Measurements from ENCODE around the gene EEPD1.

DNA sequence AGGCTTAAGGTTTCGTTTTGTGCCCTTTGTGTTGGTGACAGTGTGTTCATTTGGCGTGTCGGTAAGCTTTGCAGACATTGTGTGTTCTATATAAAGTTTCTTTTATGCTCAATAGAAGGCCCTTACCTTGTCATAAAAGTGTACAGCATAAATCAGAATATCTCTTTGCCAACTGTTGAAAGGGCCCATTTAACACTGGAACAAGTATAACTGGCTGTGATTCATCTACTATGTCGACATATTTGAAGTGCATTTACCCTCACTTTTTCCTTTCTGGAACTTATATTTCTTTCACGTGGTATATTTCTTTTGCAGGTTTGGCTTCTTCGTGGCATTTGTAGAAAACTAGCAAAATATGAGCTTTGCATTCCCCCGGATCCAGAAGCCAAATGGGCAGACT lies 32.7 kb downstream of the EEPD1 start:
- no peak for TF ChIP-seq CTBP1 (IDR thresholded peaks at IDR 0.05; ENCODE audit: borderline replicate concordance)
- no peak for TF ChIP-seq ARNT (IDR thresholded peaks at IDR 0.05)
- TF ChIP-seq TARDBP (IDR thresholded peaks at IDR 0.05), result no peak
- TF ChIP-seq SUZ12 (IDR thresholded peaks at IDR 0.05), result no peak
- TF ChIP-seq SP1 (IDR thresholded peaks at IDR 0.05), result no peak

Measured in HEK293T (cell line).